Cortex of kidney (tissue), 1 donor: Measurements from ENCODE around the gene EXOC2.

Experiments
- DNase-seq: peaks from one replicate; lab custom pipeline; 2025; lab: John Stamatoyannopoulos, UW

EXOC2 gene

DNA sequence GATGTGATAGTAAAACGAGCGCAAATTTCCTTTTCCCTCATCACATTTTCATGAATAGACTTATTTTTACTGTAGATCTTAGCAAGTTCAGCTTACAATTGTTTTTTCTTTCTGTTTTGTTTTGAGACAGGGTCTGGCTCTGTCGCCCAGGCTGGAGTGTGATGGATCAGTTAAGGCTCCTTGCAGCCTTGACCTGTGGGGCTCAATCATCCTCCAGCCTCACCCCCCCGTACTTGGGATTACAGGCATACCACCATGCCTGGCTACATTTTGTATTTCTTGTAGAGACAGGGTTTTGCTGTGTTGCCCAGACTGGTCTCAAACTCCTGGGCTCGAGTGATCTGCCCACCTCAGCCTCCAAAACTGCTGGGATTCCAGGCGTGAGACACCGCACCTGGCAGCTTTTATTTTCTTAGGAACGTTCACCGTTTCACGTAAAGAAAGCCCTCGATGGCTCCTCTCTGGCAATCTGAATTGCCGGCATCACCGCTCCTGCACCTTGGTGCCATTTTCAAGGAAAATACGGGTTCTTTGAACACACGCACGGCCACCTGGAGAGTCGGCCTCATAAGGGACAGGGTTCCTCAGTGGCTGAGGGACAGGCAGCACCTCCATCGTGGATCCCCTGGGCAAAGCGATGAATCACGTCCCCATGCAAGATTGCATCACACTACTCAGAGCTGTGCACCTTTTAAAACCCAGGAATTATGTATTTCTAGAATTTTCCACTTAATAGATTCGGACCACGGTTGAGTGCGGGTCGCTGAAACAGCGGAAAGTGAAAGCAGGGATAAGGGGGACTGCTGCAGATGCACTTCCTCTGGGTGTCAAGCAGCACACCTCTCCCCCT lies 222.7 kb downstream of the EXOC2 start:
- no peak for DNase-seq

DNA sequence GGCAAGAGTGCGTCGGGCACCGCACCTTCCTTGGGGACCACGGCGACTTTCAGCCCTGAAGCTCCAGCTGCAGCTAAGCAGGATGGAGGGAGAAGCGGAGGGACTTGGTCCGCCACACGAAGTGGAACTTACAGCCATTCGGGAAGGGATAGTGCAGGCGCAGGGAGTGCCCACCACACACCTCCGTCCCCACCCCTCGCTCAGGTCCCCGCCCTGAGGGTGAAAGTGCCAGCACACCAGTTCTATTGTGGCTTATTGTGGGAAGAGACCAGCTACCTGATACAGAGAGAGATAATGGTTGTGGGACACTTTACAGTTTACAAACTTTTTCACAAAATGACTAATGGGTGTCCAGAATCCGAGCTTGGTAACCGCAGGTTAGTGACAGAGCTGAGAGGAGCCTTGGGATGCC lies 225.3 kb downstream of the EXOC2 start:
- DNase-seq, result no peak

DNA sequence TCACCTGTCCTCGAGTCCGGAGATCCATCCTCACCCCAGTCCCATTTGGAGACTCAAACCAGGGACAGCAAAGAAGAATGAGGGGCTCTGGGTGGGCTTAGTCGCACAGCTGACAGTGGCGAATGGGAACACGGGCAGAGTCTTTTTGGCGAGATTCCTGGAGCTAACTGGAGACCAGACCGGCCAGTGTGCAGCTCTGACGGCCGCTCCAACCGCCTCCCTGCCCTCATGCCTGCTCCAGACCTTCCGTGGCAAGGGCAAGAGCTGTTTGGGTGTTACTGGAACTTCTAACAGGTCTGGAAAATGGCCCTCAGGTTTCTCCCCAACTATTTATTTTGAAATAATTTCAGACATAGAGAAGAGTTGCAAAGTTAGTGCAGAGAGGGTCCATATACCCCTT lies 225.8 kb downstream of the EXOC2 start:
- no peak for DNase-seq

DNA sequence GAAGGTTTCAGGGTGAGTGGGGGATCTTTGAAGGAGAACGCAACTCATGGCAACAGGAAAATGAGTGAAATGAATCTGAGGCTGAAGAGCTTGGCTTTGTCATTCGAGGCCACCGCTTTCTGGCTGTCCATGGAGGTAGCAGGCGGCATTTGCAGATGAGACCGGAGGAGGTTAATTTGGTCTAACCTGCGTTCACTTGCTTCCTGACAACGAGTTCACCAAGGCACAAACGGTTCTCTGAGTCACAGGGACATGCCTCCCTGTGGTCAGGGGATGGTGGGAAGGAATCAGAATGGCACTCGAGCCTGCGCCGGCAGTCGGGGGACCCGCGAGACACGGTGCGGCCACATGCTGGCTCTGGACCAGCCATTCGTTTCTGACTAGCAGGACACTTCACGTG lies 226.4 kb downstream of the EXOC2 start:
- DNase-seq, result no peak

DNA sequence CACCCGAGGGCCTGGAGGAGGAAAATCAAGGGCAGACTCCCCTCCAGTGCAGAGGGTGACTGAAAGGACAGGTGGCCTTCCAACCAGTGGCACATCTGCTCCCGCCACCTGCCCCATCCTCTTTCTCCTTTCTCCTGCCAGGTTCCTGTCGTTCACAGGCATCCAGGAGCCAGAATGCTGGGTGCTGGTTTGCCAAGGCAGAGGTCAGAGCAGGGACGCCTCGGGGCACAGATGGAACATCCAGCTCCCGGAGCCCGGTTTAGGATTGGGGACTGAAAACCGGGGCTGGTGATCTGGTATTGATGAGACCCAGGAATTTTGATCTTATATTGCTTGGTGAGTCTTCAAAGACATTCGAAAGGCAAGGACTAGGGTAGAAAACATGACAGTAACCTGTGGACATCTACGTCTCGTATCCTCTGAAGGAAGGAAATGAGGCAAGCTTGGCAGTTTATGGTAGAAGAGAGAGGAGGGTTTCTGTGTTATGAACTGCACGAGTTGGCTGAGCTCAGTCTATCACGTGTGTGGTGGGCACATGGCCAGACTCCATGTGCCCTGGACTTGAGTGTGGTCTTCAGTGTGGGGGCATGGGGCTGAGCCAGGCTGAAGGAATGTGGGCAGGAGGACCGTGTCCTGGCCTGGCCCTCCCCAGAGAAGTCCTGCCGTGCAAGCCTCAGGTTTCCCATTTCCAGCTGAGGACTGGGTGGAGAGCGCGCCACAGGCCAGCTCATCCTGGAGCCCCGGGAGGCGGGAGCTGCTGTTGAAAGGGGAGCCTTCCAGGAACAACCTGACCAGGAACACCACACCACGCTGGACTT lies 227.2 kb downstream of the EXOC2 start:
- DNase-seq, result no peak

DNA sequence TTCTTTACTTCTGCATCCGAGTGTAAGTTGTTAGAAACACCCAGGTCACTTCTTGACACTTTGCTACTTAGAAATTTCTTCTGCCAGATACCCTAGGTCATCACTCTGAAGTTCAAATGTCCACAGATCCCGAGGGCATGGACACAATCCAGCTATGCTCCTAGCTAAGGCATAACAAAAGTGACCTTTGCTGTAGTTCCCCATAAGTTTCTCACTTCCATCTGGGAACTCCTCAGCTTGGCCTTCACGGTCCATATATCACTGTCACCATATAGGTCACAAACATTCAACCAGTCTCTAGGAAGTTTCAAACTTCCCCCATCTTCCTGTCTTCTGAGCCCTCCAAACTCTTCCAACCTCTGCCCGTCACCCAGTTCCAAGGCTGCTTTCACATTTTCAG lies 236.1 kb downstream of the EXOC2 start:
- DNase-seq, result no peak

DNA sequence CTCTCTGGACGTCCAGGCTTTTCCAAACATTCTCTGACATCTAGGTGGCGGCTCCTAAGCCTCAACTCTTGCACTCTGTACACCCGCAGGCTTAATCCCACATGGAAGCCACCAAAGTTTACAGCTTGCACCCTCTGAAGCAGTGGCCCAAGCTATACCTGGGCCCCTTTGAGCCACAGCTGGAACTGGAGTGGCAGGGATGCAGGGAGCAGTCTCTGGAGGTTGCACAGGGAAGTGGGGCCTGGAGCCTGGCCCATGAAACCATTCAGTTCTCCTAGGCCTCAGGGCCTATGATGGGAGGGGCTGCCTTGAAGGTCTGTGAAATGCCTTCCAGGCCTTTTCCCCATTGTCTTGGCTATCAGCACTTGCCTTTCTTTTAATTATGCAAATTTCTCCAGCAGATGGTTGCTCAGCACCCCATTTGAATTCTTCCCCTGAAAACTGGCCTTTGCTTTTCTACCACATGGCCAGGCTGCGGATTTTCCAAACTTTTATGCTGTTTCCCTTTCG lies 236.5 kb downstream of the EXOC2 start:
- no peak for DNase-seq

DNA sequence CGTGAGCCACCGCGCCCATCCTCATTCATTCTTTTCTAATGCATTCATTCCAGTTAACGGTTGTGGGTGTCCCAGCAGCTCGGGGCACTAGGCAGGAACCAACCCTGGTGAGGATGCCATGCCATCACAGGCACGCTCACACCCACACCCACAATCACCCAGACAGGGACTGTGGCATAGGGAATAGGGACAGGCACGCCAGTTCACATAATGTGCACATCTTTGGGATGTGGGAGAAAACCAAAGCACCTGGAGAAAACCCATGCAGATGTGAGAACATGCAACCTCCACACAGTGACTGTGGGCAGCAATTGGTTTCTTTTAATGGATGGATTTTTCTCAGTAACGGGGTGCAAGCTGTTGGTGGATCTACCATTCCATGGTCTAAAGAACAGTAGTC lies 237.1 kb downstream of the EXOC2 start:
- DNase-seq, result no peak

DNA sequence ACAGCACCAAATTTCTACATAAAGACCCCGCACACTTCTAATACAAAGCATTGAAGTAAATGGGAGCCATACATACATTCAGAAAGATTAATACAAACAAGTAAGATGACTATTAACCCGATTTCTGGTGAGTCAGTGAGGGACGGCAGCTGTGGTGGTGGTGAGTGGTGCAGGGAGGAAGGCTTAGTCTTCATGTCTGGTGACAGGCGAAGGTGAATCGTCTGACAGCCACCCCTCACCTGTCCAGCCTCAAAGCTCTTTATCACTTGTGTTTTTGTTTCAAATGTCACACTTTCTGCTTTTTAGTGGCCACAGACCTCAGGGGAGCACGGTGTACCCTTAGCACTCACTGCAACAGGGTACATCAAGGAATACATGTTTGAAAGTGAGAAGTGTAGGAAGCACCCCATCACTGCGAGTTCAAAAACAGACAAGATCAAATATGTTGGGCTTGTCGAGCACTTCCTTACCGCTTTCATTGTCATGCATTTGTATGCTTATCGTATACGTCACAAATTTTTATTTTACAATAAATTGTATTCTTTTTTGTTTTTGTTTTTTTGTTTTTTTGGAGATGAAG lies 237.8 kb downstream of the EXOC2 start:
- no peak for DNase-seq

DNA sequence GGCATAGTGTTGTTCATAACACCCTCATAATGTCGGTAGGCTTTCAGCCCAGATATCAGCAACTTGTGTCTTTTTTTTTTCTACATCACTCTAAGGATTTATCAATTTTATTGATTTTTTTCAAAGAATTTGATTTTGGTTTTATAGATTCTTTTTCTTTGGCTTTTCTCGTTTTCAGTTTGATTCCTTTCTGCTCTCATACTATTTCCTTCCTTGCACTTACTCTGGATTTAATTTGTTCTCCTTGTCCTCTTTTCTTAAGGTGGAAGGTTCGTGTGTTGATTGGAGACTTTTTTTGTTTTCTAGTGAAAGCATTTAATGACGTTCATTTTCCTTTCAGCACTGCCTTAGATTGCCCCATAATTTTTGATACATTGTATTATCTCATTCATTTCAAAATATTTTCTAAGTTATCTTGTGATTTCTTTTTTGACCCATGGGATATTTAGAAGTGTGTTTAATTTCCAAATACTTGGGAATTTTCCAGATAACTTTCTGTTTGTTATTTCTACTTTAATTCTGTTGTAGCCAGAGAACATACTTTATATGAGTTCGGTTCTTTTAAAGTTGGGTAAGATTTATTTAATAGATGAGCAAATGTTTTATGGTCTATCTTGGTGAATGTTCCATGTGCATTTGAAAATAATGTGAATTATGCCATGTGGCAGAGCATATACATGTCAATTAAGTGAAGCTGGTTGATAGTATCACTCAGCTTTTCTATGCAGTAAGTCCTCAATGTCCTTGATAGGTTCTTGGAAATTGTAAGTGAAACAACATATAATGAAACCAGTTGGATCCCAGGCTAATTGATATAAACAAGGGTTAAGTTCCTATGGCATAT lies 238.6 kb downstream of the EXOC2 start:
- DNase-seq, result no peak

DNA sequence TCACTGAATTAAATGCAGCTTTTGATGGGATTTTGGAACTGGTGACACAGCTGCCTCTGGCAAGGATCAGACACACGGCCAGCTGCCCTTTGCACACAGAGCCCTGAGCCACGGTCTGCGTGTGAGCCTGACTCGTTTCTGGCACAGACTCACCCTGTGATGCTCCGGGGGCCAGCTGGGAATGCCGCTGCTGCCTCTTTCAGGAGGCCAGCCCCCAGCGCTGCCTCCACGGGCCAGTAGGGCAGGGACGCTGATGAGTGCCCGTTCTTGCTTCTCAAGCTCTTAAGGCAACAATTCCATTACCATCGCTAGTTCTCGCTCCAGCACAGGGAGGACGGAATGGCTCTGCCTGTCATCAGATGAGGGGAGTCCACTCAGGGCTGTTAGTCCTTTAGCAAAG lies 239.8 kb downstream of the EXOC2 start:
- DNase-seq, result no peak

DNA sequence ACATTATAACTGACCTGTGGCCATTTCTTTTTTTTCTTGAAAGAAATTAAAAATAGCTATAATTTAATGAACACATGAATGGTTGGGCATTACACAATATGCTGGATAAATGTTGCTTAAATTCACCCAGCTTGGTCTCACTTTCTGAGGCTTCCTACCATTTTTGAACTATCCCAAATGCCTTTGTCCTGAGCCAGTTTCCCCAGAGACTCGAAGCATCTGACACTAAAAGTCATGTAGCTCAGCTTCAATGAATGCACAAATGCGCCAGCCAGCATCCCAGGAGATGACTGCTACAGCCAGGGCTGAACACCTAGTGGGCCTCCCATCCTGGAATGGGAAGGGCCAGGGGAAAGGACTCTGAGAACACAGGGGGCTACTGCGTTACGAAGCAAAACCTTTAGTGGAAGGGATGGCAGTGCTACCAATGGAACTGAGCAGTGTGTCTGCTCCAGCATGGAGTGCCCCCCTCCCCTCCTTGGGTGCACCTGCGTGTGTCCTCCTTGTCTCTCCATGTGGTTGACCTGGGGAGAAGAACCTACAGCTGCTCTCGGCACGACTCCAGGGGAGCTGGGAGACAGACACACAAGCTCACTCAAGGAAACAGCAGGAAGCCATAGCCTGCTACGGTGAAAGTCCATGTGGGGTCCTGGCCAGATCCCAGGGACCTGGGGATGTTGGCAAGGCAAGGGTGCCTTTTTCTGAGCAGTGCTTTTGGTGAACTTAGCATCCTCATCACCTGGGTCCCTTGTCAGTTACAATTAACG lies 240.5 kb downstream of the EXOC2 start:
- DNase-seq, result no peak

DNA sequence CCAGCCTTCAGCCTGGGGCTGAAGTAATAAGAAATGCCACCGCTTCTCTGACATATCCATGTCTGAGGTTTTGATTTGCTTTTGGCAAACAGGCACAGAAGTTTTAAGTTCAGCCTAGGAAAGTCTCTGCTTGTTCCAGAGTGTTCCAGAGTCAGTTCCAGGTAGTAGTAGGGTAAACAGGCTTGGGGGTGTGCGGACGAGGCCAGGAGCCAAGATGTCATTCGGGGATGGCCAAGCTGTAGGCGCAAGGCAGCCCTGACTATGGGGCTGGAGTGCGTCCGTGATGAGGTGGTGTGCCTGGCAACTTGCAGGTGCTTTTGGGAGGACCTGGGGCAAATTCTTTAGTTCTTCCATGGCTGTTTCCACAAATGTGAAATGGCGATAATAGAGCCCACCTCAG lies 241.1 kb downstream of the EXOC2 start:
- DNase-seq, result no peak

DNA sequence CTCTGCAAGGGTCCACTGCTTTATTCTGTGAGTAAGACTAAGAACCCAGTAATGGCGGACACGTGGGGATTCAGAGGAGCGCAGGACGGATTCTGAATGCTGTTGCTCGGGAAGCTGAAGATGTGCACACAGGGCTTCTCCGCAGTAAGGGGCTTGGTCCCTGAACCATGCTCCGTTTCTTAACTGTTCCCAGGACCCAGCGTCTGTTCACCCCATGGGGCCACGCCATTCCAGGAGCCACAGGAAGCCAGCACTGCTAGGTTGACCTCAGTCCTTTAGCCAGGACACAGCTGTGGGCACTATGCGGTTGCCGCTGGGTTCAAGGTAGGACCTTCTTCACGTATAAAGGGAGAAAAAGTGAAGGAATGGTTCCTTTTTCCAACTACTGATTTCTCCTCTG lies 241.6 kb downstream of the EXOC2 start:
- DNase-seq, result no peak

DNA sequence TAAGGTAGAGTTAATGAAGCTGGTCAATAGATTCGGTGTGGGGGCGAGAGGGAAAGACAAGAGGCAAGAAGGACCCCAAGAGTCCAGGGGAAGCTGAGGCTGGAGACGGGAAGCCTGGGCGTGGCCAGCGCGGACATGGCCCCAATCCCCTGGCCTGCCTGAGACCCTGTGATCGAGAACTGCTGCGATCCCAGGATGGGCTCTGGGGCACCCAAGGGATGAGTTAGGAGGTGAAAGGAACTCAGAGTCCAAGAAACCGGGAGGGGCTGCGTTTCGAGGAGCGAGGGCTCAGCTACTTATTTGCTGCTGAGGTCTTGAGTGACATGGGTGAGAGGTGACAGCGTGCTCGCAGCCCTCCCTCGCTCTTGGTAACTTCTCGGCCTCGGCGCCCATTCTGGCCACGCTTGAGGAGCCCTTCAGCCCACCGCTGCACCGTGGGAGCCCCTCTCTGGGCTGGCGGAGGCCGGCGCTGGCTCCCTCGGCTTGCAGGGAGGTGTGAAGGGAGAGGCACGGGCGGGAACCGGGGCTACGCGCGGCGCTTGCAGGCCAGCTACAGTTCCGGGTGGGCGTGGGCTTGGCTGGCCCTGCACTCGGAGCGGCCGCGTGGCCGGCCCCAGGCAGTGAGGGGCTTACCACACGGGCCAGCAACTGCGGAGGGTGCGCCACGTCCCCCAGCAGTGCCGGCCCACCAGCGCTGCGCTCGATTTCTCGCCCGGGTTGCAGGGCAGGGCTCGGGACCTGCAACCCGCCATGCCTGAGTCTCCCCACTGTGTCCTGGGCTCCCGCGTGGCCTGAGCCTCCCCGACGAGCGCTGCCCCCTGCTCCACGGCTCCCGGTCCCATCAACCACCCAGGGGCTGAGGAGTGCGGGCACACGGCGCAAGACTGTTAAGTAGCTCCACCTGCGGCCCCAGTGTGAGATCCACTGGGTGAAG lies 243.2 kb downstream of the EXOC2 start:
- no peak for DNase-seq

DNA sequence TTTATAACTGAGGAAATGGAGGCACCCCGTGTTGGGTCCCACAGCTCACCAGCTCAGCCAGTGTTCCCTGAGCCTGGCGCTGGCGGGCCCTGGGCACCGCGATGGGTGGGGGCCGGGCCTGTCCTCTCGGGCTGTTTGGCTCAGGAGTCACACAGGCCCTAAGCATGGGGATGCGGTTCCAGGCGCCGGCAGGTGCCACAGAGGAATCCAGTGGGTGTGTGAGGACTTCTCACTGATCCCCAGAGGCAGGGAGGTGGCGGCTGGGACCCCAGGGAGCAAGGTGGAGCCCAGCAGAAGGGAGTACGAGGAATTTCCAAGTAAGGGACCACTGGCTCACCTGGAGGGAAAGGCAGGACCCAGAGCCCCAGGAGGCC lies 243.9 kb downstream of the EXOC2 start:
- DNase-seq, result no peak

DNA sequence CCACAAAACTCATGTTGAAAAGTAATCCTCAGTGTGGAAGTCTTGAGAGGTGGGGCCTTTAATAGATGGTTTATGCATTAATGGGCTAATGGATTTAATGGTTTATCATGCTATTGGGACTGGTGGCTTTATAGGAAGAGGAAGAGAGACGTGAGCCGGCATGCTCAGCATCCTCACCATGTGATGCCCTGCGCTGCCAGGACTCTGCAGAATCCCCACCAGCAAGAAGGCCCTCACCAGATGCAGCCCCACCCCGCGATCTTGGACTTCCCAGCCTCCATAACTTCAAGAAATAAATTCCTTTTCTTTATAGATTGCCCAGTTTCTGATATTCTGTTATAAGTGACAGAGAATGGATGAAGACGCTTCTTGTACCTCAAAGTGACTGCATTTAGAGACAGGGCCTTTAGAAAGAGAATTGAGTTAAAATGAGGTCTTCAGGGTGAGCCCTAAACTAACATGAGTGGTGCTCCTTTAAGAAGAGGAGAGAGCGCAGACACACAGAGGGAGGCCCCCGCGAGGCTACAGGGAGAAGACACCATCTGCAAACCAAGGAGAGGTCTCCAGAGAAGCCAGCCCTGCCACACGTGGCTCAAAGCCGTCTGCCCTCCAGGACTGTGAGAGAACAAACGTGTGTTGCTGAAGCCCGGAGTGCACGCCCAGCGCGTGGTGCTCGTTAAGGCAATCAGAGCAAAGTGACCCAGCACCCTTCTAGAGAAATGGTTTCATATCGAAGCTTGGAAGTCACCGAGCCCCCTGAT lies 244.5 kb downstream of the EXOC2 start:
- no peak for DNase-seq

DNA sequence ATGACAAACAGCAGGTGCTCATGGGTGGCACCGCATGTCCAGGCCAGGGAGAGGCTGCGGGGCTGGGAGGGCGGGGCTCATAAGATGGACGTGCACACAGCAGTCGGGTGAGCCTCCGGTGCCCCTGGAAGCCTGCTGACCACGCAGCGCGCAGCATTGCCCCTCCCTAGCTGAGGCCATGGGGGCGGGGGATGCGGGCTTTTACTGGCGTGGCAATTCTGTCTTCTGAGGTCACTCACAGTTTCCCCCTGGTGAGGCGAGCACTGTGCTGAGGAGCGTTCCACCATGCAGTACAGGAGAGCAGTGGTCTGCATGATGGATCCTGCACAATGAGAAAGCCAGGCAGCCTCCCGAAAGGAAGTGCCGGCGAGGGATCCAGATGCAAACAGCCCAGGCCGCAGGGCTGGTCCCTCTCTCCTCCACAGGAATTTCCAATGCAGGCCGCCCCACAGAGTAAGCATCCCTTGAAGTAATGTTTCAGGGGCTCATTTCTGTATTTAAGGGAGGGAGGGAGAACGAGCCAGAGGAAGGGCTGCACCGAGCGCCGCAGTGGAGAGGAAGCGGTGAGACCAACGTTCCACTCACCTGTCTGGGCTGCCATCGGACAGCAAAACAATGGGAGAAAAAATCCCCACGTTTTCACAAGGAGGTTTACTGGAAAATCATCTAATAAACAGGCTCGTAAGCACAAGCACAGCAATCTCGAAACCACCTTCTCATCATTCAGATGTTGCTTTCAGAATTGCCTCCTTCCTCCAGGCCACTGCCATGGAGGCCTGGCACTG lies 245.4 kb downstream of the EXOC2 start:
- DNase-seq, result no peak
